BLaER1 (cell line): ENCODE measurements around the gene CTXN3.

ENCODE experiments used
- H3K27ac ChIP-seq: shearing (Covaris generic); formaldehyde crosslinking; 2 replicates; pipeline ENCODE4 v1.8.1; 2022
- H3K27me3 ChIP-seq: shearing (Covaris generic); formaldehyde crosslinking; 2 replicates; pipeline ENCODE4 v1.8.1; 2022
- H3K36me3 ChIP-seq: shearing (Covaris generic); formaldehyde crosslinking; 2 replicates; pipeline ENCODE4 v1.8.1; 2022
- H3K4me1 ChIP-seq: shearing (Covaris generic); formaldehyde crosslinking; 2 replicates; pipeline ENCODE4 v1.8.1; 2022
- H3K4me2 ChIP-seq: shearing (Covaris generic); formaldehyde crosslinking; 2 replicates; pipeline ENCODE4 v1.8.1; 2022
- H3K4me3 ChIP-seq: shearing (Covaris generic); formaldehyde crosslinking; 2 replicates; pipeline ENCODE4 v1.8.1; 2022
- H3K9ac ChIP-seq: shearing (Covaris generic); formaldehyde crosslinking; 2 replicates; pipeline ENCODE4 v1.8.1; 2022
- H3K9me3 ChIP-seq: shearing (Covaris generic); formaldehyde crosslinking; 2 replicates; pipeline ENCODE4 v1.8.1; 2022
- H4K20me1 ChIP-seq: shearing (Covaris generic); formaldehyde crosslinking; 2 replicates; pipeline ENCODE4 v1.8.1; 2022
- Cebpa-rat ChIP-seq: shearing (Covaris generic); IDR thresholded peaks from 2 replicates; pipeline ENCODE4 v1.8.1; 2022

CTXN3 gene

GRCh38 chr5:127696683-127697082 is 47.8 kb downstream of the CTXN3 start:
- no peaks in the 10 kb centered on the region for H3K27me3 ChIP-seq
- TF ChIP-seq Cebpa-rat = no peak
- H3K4me1 ChIP-seq = no peaks in the 10 kb centered on the region
- no peaks in the 10 kb centered on the region for H4K20me1 ChIP-seq
- no peaks in the 10 kb centered on the region for H3K36me3 ChIP-seq
- no peak overlapping the region for H3K4me2 ChIP-seq
- H3K27ac ChIP-seq = no peak overlapping the region
- H3K9ac ChIP-seq = no peak overlapping the region
- no peak overlapping the region for H3K4me3 ChIP-seq
- H3K9me3 ChIP-seq = no peaks in the 10 kb centered on the region

- Histone ChIP-seq H4K20me1 (no peaks in the 10 kb centered on the region), H3K36me3 (no peaks in the 10 kb centered on the region), H3K4me3 (no peak overlapping the region), H3K9ac (no peak overlapping the region), H3K4me1 (no peaks in the 10 kb centered on the region), H3K9me3 (no peaks in the 10 kb centered on the region), H3K27me3 (no peaks in the 10 kb centered on the region), H3K4me2 (no peak overlapping the region), H3K27ac (no peak overlapping the region)
- TF ChIP-seq Cebpa-rat = no peak
Observed at GRCh38 chr5:127697894-127698600, 49.2 kb downstream of the CTXN3 start.

- no peaks in the 10 kb centered on the region for H3K4me1 ChIP-seq
- H3K4me3 ChIP-seq = no peak overlapping the region
- H3K9ac ChIP-seq = no peak overlapping the region
Observed at GRCh38 chr5:127699416-127699815, 50.5 kb downstream of the CTXN3 start.

GRCh38 chr5:127700237-127700766 is 51.4 kb downstream of the CTXN3 start:
- Histone ChIP-seq H3K27me3 (no peaks in the 10 kb centered on the region), H3K36me3 (no peaks in the 10 kb centered on the region), H4K20me1 (no peaks in the 10 kb centered on the region), H3K4me2 (no peak overlapping the region), H3K9me3 (no peaks in the 10 kb centered on the region), H3K27ac (no peak overlapping the region), H3K9ac (no peak overlapping the region), H3K4me3 (no peak overlapping the region), H3K4me1 (no peaks in the 10 kb centered on the region)
- no peak for TF ChIP-seq Cebpa-rat

More at GRCh38 chr5:127699416-127699815, 50.5 kb downstream of the CTXN3 start:
- no peak overlapping the region for H3K4me2 ChIP-seq
- H3K36me3 ChIP-seq = no peaks in the 10 kb centered on the region
- H4K20me1 ChIP-seq = no peaks in the 10 kb centered on the region
- H3K27me3 ChIP-seq = no peaks in the 10 kb centered on the region
- H3K9me3 ChIP-seq = no peaks in the 10 kb centered on the region
- no peak overlapping the region for H3K27ac ChIP-seq
- TF ChIP-seq Cebpa-rat = no peak

GRCh38 chr5:127702434-127702833 is 53.6 kb downstream of the CTXN3 start:
- no peak for TF ChIP-seq Cebpa-rat
- H3K27ac ChIP-seq = no peak overlapping the region
- no peaks in the 10 kb centered on the region for H3K4me1 ChIP-seq
- no peaks in the 10 kb centered on the region for H3K9me3 ChIP-seq
- H3K36me3 ChIP-seq = no peaks in the 10 kb centered on the region
- no peak overlapping the region for H3K4me3 ChIP-seq
- H3K4me2 ChIP-seq = no peak overlapping the region
- no peaks in the 10 kb centered on the region for H3K27me3 ChIP-seq
- H3K9ac ChIP-seq = no peak overlapping the region
- no peaks in the 10 kb centered on the region for H4K20me1 ChIP-seq

- H4K20me1 ChIP-seq = no peaks in the 10 kb centered on the region
- H3K36me3 ChIP-seq = no peaks in the 10 kb centered on the region
- H3K4me1 ChIP-seq = no peaks in the 10 kb centered on the region
- no peak within 1 kb of the TSS for H3K4me3 ChIP-seq
- no peak for TF ChIP-seq Cebpa-rat
- H3K9ac ChIP-seq = no peak within 1 kb of the TSS
- no peak within 1 kb of the TSS for H3K27ac ChIP-seq
- no peak within 1 kb of the TSS for H3K4me2 ChIP-seq
- H3K27me3 ChIP-seq = no peaks in the 10 kb centered on the region
- no peaks in the 10 kb centered on the region for H3K9me3 ChIP-seq
Observed at GRCh38 chr5:127702926-127703561, 54.2 kb downstream of the CTXN3 start, which contains the start of gene CCDC192. Gene CCDC192 (plus strand): TSS chr5:127703391. CDS start chr5:127703446, 55 bp downstream.

GRCh38 chr5:127705120-127705892 is 56.4 kb downstream of the CTXN3 start:
- no peak overlapping the region for H3K4me2 ChIP-seq
- no peaks in the 10 kb centered on the region for H4K20me1 ChIP-seq
- H3K9ac ChIP-seq = no peak overlapping the region
- H3K4me1 ChIP-seq = no peaks in the 10 kb centered on the region
- no peak overlapping the region for H3K27ac ChIP-seq
- no peak overlapping the region for H3K4me3 ChIP-seq
- no peak for TF ChIP-seq Cebpa-rat
- no peaks in the 10 kb centered on the region for H3K9me3 ChIP-seq
- H3K36me3 ChIP-seq = no peaks in the 10 kb centered on the region
- H3K27me3 ChIP-seq = no peaks in the 10 kb centered on the region

GRCh38 chr5:127706691-127707090 is 57.8 kb downstream of the CTXN3 start:
- Histone ChIP-seq H3K4me2 (no peak overlapping the region), H3K4me3 (no peak overlapping the region), H4K20me1 (no peaks in the 10 kb centered on the region), H3K4me1 (no peaks in the 10 kb centered on the region), H3K27me3 (no peaks in the 10 kb centered on the region), H3K27ac (no peak overlapping the region), H3K9ac (no peak overlapping the region), H3K9me3 (no peaks in the 10 kb centered on the region), H3K36me3 (no peaks in the 10 kb centered on the region)
- no peak for TF ChIP-seq Cebpa-rat

GRCh38 chr5:127707209-127707608 is 58.3 kb downstream of the CTXN3 start:
- Histone ChIP-seq H3K4me2 (no peak overlapping the region), H3K4me1 (no peaks in the 10 kb centered on the region), H3K9ac (no peak overlapping the region), H3K27ac (no peak overlapping the region), H3K9me3 (no peaks in the 10 kb centered on the region), H3K4me3 (no peak overlapping the region), H3K36me3 (no peaks in the 10 kb centered on the region), H4K20me1 (no peaks in the 10 kb centered on the region), H3K27me3 (no peaks in the 10 kb centered on the region)
- TF ChIP-seq Cebpa-rat = no peak
